RWPE1 (cell line): ENCODE data around the gene IFNG-AS1.
A peak's percentile ranks its signal among the peaks of the same experiment; 100 is the strongest.

Source experiments
- CTCF ChIA-PET: fragments of 350-600 bp; sonication (Branson Sonifier 250); formaldehyde crosslinking; extraction: SDS; loops from one replicate; lab custom pipeline; 2021; lab: Yijun Ruan, JAX
- POLR2A ChIA-PET: fragments of 400-600 bp; formaldehyde crosslinking; extraction: SDS; loops from one replicate; lab custom pipeline; 2020; ENCODE audit warnings: antibody characterized with exemption; ENCODE audit not compliant: low non-redundant PET; lab: Yijun Ruan, JAX
- DNase-seq: peaks from one replicate; pipeline ENCODE4 v3.0.0; 2012; ENCODE audit warnings: low spot score
- H3K27ac ChIP-seq: fragments of 450-650 bp; 2 replicates; pipeline ENCODE4 v1.5.1; 2017
- TF ChIP-seq, protein P1 (sequence below): fragments of 450-650 bp; conservative IDR thresholded peaks from 2 replicates; pipeline ENCODE4 v1.5.1; 2017; ENCODE audit warnings: low read depth, mild to moderate bottlenecking

IFNG-AS1 gene

DNA sequence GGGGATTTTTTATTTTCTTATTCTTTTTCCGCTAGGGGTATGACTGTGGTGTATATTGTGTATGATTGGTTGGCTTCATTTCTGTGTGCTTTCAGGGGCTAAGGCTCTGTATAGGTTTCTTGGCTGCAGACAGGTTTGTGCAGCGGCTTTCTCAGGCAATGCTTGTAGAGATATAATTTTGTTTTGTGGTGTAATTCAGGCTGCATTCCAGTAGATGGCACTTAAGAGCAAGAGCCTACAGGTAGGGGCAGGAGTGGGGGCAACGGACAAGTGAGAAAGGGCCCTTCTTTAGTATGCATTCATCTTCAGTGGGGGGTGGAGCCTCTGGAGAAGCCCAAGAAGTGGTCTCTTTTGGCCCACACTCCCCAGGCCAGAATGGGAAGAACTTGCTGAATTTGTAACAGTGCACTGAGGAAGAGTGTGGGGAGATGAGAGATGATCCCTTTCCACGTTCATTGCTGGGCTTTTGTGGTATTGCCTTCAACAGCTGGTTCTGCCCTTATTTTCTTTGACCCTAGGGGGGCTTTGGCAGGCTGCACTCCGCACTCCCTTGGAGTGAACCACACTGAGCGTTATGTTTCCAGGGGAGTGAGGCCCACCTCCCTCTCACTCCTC, 78.6 kb downstream of the IFNG-AS1 start:
- CTCF ChIA-PET, result no interaction called here
- TF ChIP-seq, protein P1, sequence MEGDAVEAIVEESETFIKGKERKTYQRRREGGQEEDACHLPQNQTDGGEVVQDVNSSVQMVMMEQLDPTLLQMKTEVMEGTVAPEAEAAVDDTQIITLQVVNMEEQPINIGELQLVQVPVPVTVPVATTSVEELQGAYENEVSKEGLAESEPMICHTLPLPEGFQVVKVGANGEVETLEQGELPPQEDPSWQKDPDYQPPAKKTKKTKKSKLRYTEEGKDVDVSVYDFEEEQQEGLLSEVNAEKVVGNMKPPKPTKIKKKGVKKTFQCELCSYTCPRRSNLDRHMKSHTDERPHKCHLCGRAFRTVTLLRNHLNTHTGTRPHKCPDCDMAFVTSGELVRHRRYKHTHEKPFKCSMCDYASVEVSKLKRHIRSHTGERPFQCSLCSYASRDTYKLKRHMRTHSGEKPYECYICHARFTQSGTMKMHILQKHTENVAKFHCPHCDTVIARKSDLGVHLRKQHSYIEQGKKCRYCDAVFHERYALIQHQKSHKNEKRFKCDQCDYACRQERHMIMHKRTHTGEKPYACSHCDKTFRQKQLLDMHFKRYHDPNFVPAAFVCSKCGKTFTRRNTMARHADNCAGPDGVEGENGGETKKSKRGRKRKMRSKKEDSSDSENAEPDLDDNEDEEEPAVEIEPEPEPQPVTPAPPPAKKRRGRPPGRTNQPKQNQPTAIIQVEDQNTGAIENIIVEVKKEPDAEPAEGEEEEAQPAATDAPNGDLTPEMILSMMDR, result 0 out of 2 replicates have a peak, but pooled peaks have one; percentile 6
- POLR2A ChIA-PET, result no interaction called here
- no peak overlapping the region for H3K27ac ChIP-seq
- no peak for DNase-seq

DNA sequence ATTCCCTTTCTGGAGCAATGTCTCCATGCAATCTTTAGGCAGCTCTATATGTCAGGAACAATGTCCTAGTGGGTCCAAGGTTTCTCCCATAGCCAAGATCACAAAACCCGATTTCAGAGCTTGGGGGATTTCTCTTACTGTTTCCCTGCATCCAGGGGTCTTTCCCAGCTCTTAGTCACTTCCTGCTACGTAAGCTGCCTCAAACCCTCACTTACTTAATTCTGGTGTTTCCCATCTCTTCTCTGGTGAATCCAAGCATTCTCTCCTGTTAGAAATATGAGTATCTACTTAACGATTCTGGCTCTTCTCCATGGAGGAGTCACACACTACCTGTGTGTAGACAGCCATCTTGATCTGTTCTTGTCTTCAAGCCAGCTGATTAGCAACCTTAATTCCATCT, 80.0 kb downstream of the IFNG-AS1 start:
- H3K27ac ChIP-seq, result no peak overlapping the region
- no peak for DNase-seq
- POLR2A ChIA-PET, result no interaction called here
- CTCF ChIA-PET, result interaction anchor here (0.6 to 1.0 kb wide), 3 partner anchors 28 to 89 kb away, joined by 3 to 6 read pairs (median 3); no protein-coding TSS in a partner anchor
- TF ChIP-seq, protein P1, result no peak
